OCI-LY1 (cell line): Measurements from ENCODE around the gene POLR2J2.
"Not testable (repeated sequence)": the region's sequence is repeated elsewhere in the genome, so short reads cannot be mapped to it uniquely, and the experiment has no call there.

Experiments
- CTCF ChIP-seq: fragments of 200-600 bp; sonication (generic), shearing (Covaris generic); IDR thresholded peaks from 2 replicates; pipeline ENCODE4 v1.5.1; 2017; ENCODE audit warnings: mild to moderate bottlenecking, antibody characterized with exemption, low read length, moderate library complexity, mixed read lengths
- EZH2 ChIP-seq: fragments of 200-600 bp; sonication (generic), shearing (Covaris generic); IDR thresholded peaks from 2 replicates; pipeline ENCODE4 v1.8.0; 2017; ENCODE audit warnings: borderline replicate concordance, mixed run types, mild to moderate bottlenecking, antibody characterized with exemption, low read length, moderate library complexity, mixed read lengths

- TF ChIP-seq CTCF, EZH2: not testable (repeated sequence)
Observed at GRCh38 chr7:102695033-102695552, 23.6 kb upstream of the POLR2J2 start.
